Choroid plexus epithelial cell (primary cell): ENCODE data around the gene CLCNKA.
A peak's percentile ranks its signal among the peaks of the same experiment; 100 is the strongest.

Experiments used
- DNase-seq: peaks from one replicate; pipeline ENCODE4 v3.0.0-alpha.2; 2010; ENCODE audit warnings: low read depth
- H3K4me3 ChIP-seq: 2 replicates; pipeline ENCODE4 v1.5.1; 2011; ENCODE audit warnings: low read depth, mild to moderate bottlenecking, control low read depth, low read length, moderate library complexity
- TF ChIP-seq, protein P1 (sequence below): conservative IDR thresholded peaks from 2 replicates; pipeline ENCODE4 v1.5.1; 2011; ENCODE audit warnings: low read depth, mild to moderate bottlenecking, control low read depth, inconsistent platforms, low read length, moderate library complexity

The CLCNKA gene

DNA sequence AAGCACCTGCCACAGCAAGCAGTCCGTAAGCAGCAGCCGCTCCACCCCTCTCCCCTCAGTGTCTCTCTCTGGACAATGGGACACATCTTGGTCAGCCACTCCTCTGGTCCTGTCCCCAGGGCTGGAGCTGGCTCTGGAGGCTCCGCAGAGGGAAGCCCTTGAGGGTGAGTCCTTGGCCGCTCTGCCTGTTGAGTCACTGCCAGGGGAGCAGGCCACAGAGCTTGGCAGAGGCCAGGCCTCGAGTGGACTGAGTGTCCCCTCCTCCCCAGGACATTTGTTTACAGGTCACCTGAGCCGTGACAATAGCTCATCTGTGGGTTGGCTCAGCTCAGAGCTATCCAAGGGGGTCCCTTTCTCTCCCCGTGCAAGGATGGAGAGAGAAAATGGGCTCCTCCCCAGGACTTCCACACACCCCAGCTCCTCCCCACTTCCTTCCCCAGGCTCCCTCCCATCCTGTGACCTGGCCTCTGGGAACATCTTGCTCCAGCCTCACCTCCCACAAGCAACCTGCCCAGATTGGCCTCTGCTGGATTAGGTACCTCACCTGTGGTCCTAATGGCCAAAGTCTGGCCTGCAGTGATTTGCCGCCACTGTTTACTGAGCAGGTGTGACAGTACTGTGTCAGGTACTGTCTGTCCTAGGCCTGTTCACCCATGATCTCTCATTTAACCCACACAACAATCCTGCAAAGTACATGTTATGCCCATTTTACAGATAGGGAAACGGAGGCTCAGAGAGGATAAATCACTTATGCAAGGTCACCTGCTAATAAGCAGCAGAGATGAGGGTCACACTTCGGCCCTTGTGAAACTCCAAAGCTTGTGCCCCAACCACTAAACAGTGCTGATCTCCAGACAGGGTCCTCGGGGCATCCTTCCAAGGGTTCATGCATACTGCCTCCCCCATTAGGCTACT, 46.8 kb downstream of the CLCNKA start:
- TF ChIP-seq, protein P1, sequence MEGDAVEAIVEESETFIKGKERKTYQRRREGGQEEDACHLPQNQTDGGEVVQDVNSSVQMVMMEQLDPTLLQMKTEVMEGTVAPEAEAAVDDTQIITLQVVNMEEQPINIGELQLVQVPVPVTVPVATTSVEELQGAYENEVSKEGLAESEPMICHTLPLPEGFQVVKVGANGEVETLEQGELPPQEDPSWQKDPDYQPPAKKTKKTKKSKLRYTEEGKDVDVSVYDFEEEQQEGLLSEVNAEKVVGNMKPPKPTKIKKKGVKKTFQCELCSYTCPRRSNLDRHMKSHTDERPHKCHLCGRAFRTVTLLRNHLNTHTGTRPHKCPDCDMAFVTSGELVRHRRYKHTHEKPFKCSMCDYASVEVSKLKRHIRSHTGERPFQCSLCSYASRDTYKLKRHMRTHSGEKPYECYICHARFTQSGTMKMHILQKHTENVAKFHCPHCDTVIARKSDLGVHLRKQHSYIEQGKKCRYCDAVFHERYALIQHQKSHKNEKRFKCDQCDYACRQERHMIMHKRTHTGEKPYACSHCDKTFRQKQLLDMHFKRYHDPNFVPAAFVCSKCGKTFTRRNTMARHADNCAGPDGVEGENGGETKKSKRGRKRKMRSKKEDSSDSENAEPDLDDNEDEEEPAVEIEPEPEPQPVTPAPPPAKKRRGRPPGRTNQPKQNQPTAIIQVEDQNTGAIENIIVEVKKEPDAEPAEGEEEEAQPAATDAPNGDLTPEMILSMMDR: no peak
- no peak for DNase-seq
- no peak overlapping the region for H3K4me3 ChIP-seq

DNA sequence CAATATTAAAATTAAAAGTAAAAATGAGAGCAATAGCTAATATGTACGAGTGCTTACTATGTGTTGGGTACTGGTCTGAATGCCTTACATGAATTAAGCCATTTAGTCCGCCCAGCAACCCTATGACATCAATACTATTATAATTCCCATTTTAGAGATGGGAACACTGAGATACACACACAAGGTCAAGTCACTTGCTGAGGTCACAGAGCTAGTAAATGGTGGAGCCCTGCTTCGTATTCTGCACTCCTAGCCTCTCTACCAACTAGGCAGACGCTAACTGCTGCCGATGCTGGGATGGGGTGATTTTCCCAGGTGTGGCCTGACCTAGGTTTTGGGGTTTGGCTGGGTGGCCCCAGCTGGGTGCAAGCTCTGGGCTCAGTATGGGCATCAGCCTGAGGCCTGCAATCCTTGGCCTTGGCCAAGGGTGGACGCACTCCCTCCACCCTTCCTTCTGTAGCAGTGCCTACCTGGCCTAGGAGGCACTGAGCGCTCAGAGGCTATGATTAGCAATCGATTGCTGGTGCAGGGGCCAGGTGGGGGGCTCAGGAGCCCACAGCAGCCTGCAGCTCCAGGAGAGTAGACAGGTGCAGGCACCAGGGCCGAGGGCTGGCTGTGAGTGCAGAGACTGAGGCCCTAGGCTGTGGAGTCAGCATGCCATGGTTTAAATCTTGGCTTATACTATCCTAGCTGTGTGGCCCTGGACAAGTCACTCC, 49.0 kb downstream of the CLCNKA start:
- DNase-seq: no peak
- TF ChIP-seq, protein P1: no peak

DNA sequence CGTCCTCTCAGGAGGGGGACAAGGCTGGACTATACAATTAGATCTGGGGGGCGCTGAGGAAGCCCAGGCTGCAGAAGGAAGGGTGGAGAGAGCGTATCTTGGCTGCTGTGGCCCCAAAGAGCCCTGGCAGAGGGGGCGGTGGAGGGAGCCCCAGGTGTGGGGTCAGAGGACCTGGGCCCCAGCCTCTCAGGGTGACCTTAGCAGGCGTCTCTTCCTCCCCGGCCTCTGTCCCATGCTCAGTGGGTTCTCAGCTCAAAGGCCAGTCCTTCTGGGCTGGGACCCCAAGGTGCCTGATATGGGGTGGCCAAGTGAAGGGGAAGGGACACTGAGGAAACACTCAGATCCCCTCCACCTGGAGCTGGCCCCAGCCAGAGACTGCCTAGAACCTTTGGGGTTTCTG, 49.8 kb downstream of the CLCNKA start:
- H3K4me3 ChIP-seq: no peak overlapping the region
- TF ChIP-seq, protein P1: no peak
- no peak for DNase-seq

More for the DNA sequence above, 49.0 kb downstream of the CLCNKA start:
- no peak overlapping the region for H3K4me3 ChIP-seq

DNA sequence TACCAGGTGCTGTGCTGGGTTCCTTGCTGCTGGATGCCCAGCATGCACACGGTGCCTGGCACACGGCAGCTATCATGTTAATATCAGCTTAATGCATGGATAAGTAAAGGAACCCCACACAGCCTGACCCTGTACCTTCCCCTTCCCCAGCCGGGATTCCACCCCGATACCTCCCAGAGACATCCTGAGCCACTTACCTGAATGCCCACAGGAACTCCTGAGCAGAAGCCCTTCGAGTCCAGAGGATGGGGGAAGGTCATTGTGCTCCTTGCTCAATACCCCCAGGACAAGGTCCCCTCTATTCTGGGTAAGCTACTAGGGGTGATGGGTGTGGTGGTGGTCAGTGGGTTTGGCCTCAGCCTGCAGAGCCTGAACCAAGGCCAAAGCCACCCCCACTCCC, 50.3 kb downstream of the CLCNKA start:
- TF ChIP-seq, protein P1: no peak
- DNase-seq: no peak
- no peak overlapping the region for H3K4me3 ChIP-seq

DNA sequence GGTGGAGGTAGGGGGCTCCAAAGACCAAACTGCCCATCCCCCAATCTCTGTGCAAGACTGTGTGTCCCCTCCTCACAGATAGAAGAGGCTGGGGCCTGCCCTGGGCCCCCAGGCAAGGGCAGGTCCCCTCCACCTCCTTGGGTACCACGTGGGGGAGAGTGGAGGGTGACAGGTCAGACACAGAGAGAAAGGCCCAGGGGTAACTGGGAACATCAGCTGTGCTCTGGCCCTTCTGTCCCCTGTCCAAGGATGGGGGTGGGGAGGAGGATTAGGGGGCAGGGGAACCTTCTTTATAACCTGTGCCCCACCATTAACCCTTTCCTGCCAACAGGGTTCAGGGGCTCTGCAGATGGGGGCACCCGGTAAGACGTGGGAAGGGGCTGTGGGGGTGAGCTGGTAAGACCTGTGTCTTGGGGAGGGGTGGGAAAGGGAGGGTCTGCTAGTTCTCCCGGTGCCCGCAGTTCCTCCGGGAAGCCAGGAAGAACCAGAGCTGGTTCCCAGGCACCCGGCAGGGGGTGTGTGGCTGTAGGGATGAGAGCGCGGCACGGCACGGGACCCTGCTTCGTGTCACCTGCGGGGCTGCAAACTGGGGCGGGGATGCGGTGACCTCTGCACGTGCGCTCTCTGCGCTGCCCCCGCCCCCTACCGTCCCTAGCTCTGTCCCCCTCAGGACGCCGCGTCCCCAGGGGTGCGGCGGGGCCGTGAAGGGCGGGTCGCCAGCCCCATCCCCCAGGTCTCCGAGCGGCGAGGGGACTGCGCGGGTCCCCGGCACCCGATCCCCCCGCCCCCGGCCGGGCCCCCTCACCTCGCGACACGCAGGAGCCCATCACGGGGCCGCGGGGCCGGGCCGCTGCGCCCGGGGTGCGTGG, 51.0 kb downstream of the CLCNKA start:
- TF ChIP-seq, protein P1: peak; percentile 20
- H3K4me3 ChIP-seq: peak overlapping the region; percentile 37
- no peak for DNase-seq

DNA sequence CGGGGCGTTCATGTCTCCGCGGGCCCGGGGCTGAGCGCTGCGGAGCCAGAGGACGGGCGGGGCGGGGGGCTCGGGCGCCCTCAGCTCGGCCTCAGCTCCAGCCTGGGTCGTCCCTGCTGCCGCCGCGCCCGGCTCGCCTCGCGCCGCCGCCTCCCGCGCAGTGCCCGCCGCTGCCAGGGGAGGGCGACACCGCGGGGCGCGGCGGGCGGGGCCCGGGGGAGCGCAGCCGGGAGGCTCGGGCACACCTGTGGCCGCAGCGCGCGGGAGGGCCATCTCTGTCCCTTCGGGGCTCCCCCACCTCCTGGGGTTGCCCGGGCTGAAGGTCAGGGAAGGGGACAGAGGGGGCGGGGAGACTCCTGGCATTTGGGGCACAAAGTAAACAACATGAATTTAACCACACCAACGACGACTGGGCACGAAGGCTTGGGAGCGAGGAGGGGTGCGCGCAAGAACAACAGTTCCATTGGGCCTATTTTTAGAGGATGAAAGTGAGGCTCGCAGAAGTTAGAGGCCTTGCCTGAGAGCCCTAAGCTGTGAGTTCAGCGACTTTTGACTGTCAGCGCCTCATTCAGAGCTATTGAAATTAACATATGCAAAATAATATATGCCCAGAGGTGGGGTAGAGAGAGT, 51.8 kb downstream of the CLCNKA start, which contains the start of gene FAM131C:
Gene FAM131C (minus strand): TSS at position 162 of the 630 bp plus-strand sequence. CDS start 209 bp downstream, outside the sequence.
- peak within 1 kb of the TSS; percentile 38 for H3K4me3 ChIP-seq
- TF ChIP-seq, protein P1: no peak
- no peak for DNase-seq
